Heart left ventricle (tissue), 13 donors: ENCODE measurements around the gene UNC119B.

Source experiments
- CTCF ChIP-seq, 12 donors: fragments of 200-600 bp; sonication (generic) in 4 of 12; IDR thresholded peaks; one replicate each; pipeline versions ENCODE4 v1.5.0 to v1.8.0; 2018 to 2022; ENCODE audit warnings: antibody characterized with exemption in 12 of 12, mild to moderate bottlenecking in 5 of 12
- POLR2A ChIP-seq, 2 donors: fragments of 450-650 bp; IDR thresholded peaks; one replicate each; pipeline ENCODE4 v1.6.1; 2017; ENCODE audit warnings: antibody characterized with exemption in 2 of 2, mild to moderate bottlenecking in 2 of 2, moderate library complexity in 2 of 2
- donor health status: ischemic (EF 13 %, LVEDD 7.1; RV severe dilation, severe dysfunction).
- donor health status: DM: no; HTN: yes; CAD: no.
- donor health status: DM: no; HTN: no; CAD: no.
- donor health status: ischemic (EF 25% LVEDD 6.9; RV normal size, moderate dysfunction).
- donor health status: ischemic (EF 25% LVEDD 5.7; RV mildly dilated, moderate dysfunction).
- donor health status: ischemic (EF 35%, LVEDD 5.7; RV mildly dilated, moderate dysfunction).
- donor health status: nonischemic (EF 11% LVEDD 7.7; RV severe dilation, severe dysfunction).
- donor health status: DM: yes; HTN: yes; CAD: no.
- donor health status: PGD.
- donor health status: ischemic (EF 29% LVEDD 5.4; RV normal size, mild dysfunction).
- donor health status: nonischemic (EF 23%, LVEDD 6.1; RV moderate dilation, normal function).

GRCh38 chr12:120734210-120734609, 24.0 kb downstream of the UNC119B start:
- no peak for TF ChIP-seq CTCF (IDR thresholded peaks at IDR 0.05)
- no peak for TF ChIP-seq POLR2A (IDR thresholded peaks at IDR 0.05)
